Testis (tissue), 2 donors: Measurements from ENCODE around the gene ABHD16A.

Source experiments
- CTCF ChIP-seq, 3 experiments: fragments of 450-650 bp in 2 of 3; fragments of 200-600 bp in 1 of 3; sonication (generic) in 1 of 3; IDR thresholded peaks; one replicate each; pipeline ENCODE4 v1.5.1; 2016 to 2019; ENCODE audit warnings: antibody characterized with exemption in 3 of 3, mild to moderate bottlenecking in 2 of 3, moderate library complexity in 1 of 3
- POLR2A ChIP-seq: fragments of 450-650 bp; IDR thresholded peaks from one replicate; pipeline ENCODE4 v1.6.1; 2017; ENCODE audit warnings: antibody characterized with exemption, mild to moderate bottlenecking, moderate library complexity

- TF ChIP-seq CTCF (IDR thresholded peaks at IDR 0.05) (no peak), POLR2A (no peak)
These were observed 17.2 kb upstream of the ABHD16A start for GRCh38 chr6:31720196-31720770.
